Left lung (tissue), 10 donors: Measurements from ENCODE around the gene TAS2R20. TPM values are rescaled to one million over a fixed set of nuclear protein-coding genes. Genes with fewer than 3 reads are reported as not detected.

Experiments
- ATAC-seq: fragments of 200-7000 bp; cut with Tn5 transposase; one replicate; pipeline ENCODE4 v1.9.1; 2020; ENCODE audit warnings: moderate library complexity
- DNase-seq, 4 donors: peaks; one replicate each; pipeline ENCODE4 v3.0.0-alpha.2; 2013 to 2020
- H3K27ac ChIP-seq, 2 donors: fragments of 200-600 bp; sonication (generic) in 1 of 2; one replicate each; pipeline versions ENCODE4 v1.5.0 to v1.8.0; 2020 to 2021
- H3K27me3 ChIP-seq, 2 donors: fragments of 200-600 bp; sonication (generic) in 1 of 2; one replicate each; pipeline versions ENCODE4 v1.5.0 to v1.8.0; 2020 to 2021
- H3K36me3 ChIP-seq, 2 donors: fragments of 200-600 bp; sonication (generic) in 1 of 2; one replicate each; pipeline versions ENCODE4 v1.5.0 to v1.8.0; 2020 to 2021
- H3K4me1 ChIP-seq, 2 donors: fragments of 200-600 bp; one replicate each; pipeline ENCODE4 v1.8.0; 2021
- H3K4me3 ChIP-seq, 2 donors: fragments of 200-600 bp; sonication (generic) in 1 of 2; one replicate each; pipeline versions ENCODE4 v1.5.0 to v1.8.0; 2020 to 2021; ENCODE audit warnings: mild to moderate bottlenecking in 1 of 2
- H3K9me3 ChIP-seq, 2 donors: fragments of 200-600 bp; sonication (generic) in 1 of 2; one replicate each; pipeline versions ENCODE4 v1.5.0 to v1.8.0; 2020 to 2021
- intact Hi-C, 2 donors: fragments of 100-400 bp; cut with DNase I; formaldehyde crosslinking; loops; one replicate each; pipeline versions ENCODE4 v1.11.2 to v1.14.2; 2022
- polyA plus RNA-seq, 6 donors: library from polyadenylated mRNA; unstranded; fragments of 120-200 nt; gene quantifications; one replicate each; pipeline ENCODE4 v1.2.1, GENCODE V29; 2013; ENCODE audit not compliant: insufficient read length in 6 of 6
- total RNA-seq, 2 donors: library from RNA; stranded (reverse); fragmentation: NEBNext Ultra II Directional; extraction: Animal tissue kit (Norgen Biotek cat#: 25700); gene quantifications; one replicate each; pipeline ENCODE4 v1.2.1, GENCODE V29; 2021
- TF ChIP-seq, protein P1 (sequence below), 2 donors: fragments of 200-600 bp; sonication (generic) in 1 of 2; IDR thresholded peaks; one replicate each; pipeline versions ENCODE4 v1.5.0 to v1.8.0; 2021; ENCODE audit warnings: antibody characterized with exemption in 2 of 2
- donor health status: DM: no; HTN: yes; CAD: no.
- donor health status: DM: no; HTN: no; CAD: no.

Gene TAS2R20
- total and polyA plus RNA-seq, 8 donors: 1.6 to 3.6 (median 3.0) TPM

DNA sequence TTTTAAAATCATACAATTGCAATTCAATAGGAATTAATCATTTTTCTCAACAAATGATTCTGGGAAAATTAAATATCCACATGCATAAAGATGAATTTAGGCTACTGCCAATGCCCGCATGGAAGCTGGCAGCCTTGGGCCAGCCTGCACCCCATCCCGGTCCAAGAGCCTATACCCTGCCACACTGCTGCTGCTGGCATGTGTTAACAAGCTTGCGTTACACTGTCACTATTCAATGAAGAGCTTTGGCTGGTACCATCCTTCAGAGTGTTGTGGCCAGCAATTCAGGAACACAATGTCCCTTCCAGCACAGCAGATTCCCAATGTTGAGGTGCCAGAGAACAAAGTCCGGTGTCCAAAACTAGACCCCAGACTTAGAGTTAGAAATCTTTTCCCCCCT, 45.5 kb downstream of the TAS2R20 start:
- H3K27me3 ChIP-seq: no peaks in the 10 kb centered on the region
- H3K4me3 ChIP-seq: no peak overlapping the region
- DNase-seq: no peak
- intact Hi-C loops: no loop called here
- TF ChIP-seq, protein P1, sequence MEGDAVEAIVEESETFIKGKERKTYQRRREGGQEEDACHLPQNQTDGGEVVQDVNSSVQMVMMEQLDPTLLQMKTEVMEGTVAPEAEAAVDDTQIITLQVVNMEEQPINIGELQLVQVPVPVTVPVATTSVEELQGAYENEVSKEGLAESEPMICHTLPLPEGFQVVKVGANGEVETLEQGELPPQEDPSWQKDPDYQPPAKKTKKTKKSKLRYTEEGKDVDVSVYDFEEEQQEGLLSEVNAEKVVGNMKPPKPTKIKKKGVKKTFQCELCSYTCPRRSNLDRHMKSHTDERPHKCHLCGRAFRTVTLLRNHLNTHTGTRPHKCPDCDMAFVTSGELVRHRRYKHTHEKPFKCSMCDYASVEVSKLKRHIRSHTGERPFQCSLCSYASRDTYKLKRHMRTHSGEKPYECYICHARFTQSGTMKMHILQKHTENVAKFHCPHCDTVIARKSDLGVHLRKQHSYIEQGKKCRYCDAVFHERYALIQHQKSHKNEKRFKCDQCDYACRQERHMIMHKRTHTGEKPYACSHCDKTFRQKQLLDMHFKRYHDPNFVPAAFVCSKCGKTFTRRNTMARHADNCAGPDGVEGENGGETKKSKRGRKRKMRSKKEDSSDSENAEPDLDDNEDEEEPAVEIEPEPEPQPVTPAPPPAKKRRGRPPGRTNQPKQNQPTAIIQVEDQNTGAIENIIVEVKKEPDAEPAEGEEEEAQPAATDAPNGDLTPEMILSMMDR (IDR thresholded peaks at IDR 0.05): no peak
- no peak for ATAC-seq
- no peaks in the 10 kb centered on the region for H3K4me1 ChIP-seq
- H3K9me3 ChIP-seq: peaks cover 0 to 25% of the 10 kb centered on the region in 2 donors
- no peaks in the 10 kb centered on the region for H3K36me3 ChIP-seq
- no peak overlapping the region for H3K27ac ChIP-seq

Other genes starting within 250 kb of the TAS2R20 start
- not detected for gene TAS2R7, start 195.7 kb downstream of the TAS2R20 start, total RNA-seq
- gene TAS2R7, start 195.7 kb downstream of the TAS2R20 start, polyA plus RNA-seq: not detected
- gene TAS2R8, start 191.0 kb downstream of the TAS2R20 start, total RNA-seq: not detected
- gene TAS2R8, start 191.0 kb downstream of the TAS2R20 start, polyA plus RNA-seq: not detected
- not detected for gene TAS2R9, start 188.1 kb downstream of the TAS2R20 start, total RNA-seq
- gene TAS2R9, start 188.1 kb downstream of the TAS2R20 start, polyA plus RNA-seq: not detected
- gene TAS2R10, start 171.9 kb downstream of the TAS2R20 start, total RNA-seq: under 1 TPM in 1 of 2 donors, not detected in 1; 0.37 TPM
- 1 to 10 TPM; 1.9 to 3.3 (median 2.8) TPM for gene TAS2R10, start 171.9 kb downstream of the TAS2R20 start, polyA plus RNA-seq
- 1 to 10 TPM; 1.2 to 1.4 TPM for gene PRR4, start 148.8 kb downstream of the TAS2R20 start, total RNA-seq
- 10 to 100 TPM in 3 of 6 donors, 1 to 10 TPM in 3; 7.5 to 19.8 (median 10.6) TPM for gene PRR4, start 148.8 kb downstream of the TAS2R20 start, polyA plus RNA-seq
- gene PRH1, start 114.0 kb downstream of the TAS2R20 start, total RNA-seq: 10 to 100 TPM; 10.6 to 12.0 TPM
- gene PRH1, start 114.0 kb downstream of the TAS2R20 start, polyA plus RNA-seq: 10 to 100 TPM; 13.1 to 17.2 (median 16.0) TPM
- gene TAS2R13, start 88.7 kb downstream of the TAS2R20 start, total RNA-seq: 1 to 10 TPM in 1 of 2 donors, under 1 TPM in 1; 0.99 to 1.0 TPM
- under 1 TPM in 4 of 6 donors, not detected in 2; 0.14 to 0.59 (median 0.22) TPM for gene TAS2R13, start 88.7 kb downstream of the TAS2R20 start, polyA plus RNA-seq
- not detected for gene PRH2, start 69.1 kb downstream of the TAS2R20 start, total RNA-seq
- 1 to 10 TPM in 1 of 6 donors, under 1 TPM in 5; 0.33 to 1.1 (median 0.67) TPM for gene PRH2, start 69.1 kb downstream of the TAS2R20 start, polyA plus RNA-seq
- 1 to 10 TPM; 1.2 to 1.9 TPM for gene TAS2R14, start 59.0 kb downstream of the TAS2R20 start, total RNA-seq
- 1 to 10 TPM; 3.8 to 5.0 (median 4.8) TPM for gene TAS2R14, start 59.0 kb downstream of the TAS2R20 start, polyA plus RNA-seq
- gene TAS2R50, start 11.4 kb downstream of the TAS2R20 start, total RNA-seq: 1 to 10 TPM; 1.0 to 1.1 TPM
- under 1 TPM in 5 of 6 donors, not detected in 1; 0.17 to 0.34 (median 0.20) TPM for gene TAS2R50, start 11.4 kb downstream of the TAS2R20 start, polyA plus RNA-seq
- gene TAS2R19, start 24.3 kb upstream of the TAS2R20 start, total RNA-seq: 1 to 10 TPM; 2.0 to 3.3 TPM
- gene TAS2R19, start 24.3 kb upstream of the TAS2R20 start, polyA plus RNA-seq: 1 to 10 TPM; 1.5 to 3.3 (median 2.2) TPM
- 1 to 10 TPM; 2.1 to 3.4 TPM for gene TAS2R31, start 33.1 kb upstream of the TAS2R20 start, total RNA-seq
- 1 to 10 TPM; 1.2 to 2.9 (median 2.2) TPM for gene TAS2R31, start 33.1 kb upstream of the TAS2R20 start, polyA plus RNA-seq
- gene TAS2R46, start 64.0 kb upstream of the TAS2R20 start, total RNA-seq: 1 to 10 TPM; 1.0 to 1.4 TPM
- under 1 TPM in 4 of 6 donors, not detected in 2; 0.20 to 0.37 (median 0.31) TPM for gene TAS2R46, start 64.0 kb upstream of the TAS2R20 start, polyA plus RNA-seq
- under 1 TPM; 0.52 to 0.71 TPM for gene TAS2R43, start 94.0 kb upstream of the TAS2R20 start, total RNA-seq
- under 1 TPM; 0.38 to 0.78 (median 0.60) TPM for gene TAS2R43, start 94.0 kb upstream of the TAS2R20 start, polyA plus RNA-seq
- 1 to 10 TPM; 1.9 to 3.1 TPM for gene TAS2R30, start 136.3 kb upstream of the TAS2R20 start, total RNA-seq
- gene TAS2R30, start 136.3 kb upstream of the TAS2R20 start, polyA plus RNA-seq: under 1 TPM; 0.20 to 0.81 (median 0.35) TPM
- gene SMIM10L1, start 172.9 kb upstream of the TAS2R20 start, total RNA-seq: 10 to 100 TPM in 1 of 2 donors, 1 to 10 TPM in 1; 9.5 to 10.3 TPM
- gene SMIM10L1, start 172.9 kb upstream of the TAS2R20 start, polyA plus RNA-seq: 10 to 100 TPM; 13.0 to 15.5 (median 13.3) TPM
- not detected for gene TAS2R42, start 188.6 kb upstream of the TAS2R20 start, total RNA-seq
- gene TAS2R42, start 188.6 kb upstream of the TAS2R20 start, polyA plus RNA-seq: under 1 TPM in 1 of 6 donors, not detected in 5; 0.15 TPM